MM.1S (cell line): ENCODE results near the gene TRAPPC1.

ENCODE experiments used
- DNase-seq: peaks from one replicate; pipeline ENCODE4 v3.0.0-alpha.2; 2015
- H2AFZ ChIP-seq: fragments of 300-600 bp; sonication (generic); 2 replicates; pipeline ENCODE4 v1.6.0; 2016; ENCODE audit warnings: antibody characterized with exemption, low read length
- H3F3A ChIP-seq: fragments of 300-600 bp; sonication (generic); 2 replicates; pipeline ENCODE4 v1.6.1; 2016; ENCODE audit warnings: mild to moderate bottlenecking, antibody characterized with exemption, low read length, moderate library complexity, mixed read lengths; ENCODE audit not compliant: insufficient read depth
- H3K27ac ChIP-seq: fragments of 300-600 bp; sonication (generic); 2 replicates; pipeline ENCODE4 v1.5.1; 2016; ENCODE audit warnings: mild to moderate bottlenecking, low read length
- H3K27me3 ChIP-seq: fragments of 300-600 bp; sonication (generic); replicated peaks from 2 replicates; pipeline ENCODE4 v1.6.0; 2016; ENCODE audit warnings: low read length; ENCODE audit not compliant: insufficient read depth
- H3K36me3 ChIP-seq: fragments of 300-600 bp; sonication (generic); replicated peaks from 2 replicates; pipeline ENCODE4 v1.6.1; 2016; ENCODE audit warnings: mild to moderate bottlenecking, low read length, mixed read lengths; ENCODE audit not compliant: insufficient read depth
- H3K4me1 ChIP-seq: fragments of 300-600 bp; sonication (generic); 2 replicates; pipeline ENCODE4 v1.6.1; 2016; ENCODE audit warnings: low read length, mixed read lengths
- H3K4me2 ChIP-seq: fragments of 300-600 bp; sonication (generic); 2 replicates; pipeline ENCODE4 v1.6.0; 2016; ENCODE audit warnings: low read depth, low read length
- H3K4me3 ChIP-seq: fragments of 300-600 bp; sonication (generic); 2 replicates; pipeline ENCODE4 v1.5.1; 2016; ENCODE audit warnings: low read length, mixed read lengths
- H3K79me2 ChIP-seq: fragments of 300-600 bp; sonication (generic); 2 replicates; pipeline ENCODE4 v1.6.1; 2016; ENCODE audit warnings: mixed run types, low read length, mixed read lengths
- H3K9ac ChIP-seq: fragments of 300-600 bp; sonication (generic); 2 replicates; pipeline ENCODE4 v1.6.1; 2016; ENCODE audit warnings: low read length, mixed read lengths
- H3K9me2 ChIP-seq: fragments of 300-600 bp; sonication (generic); replicated peaks from 2 replicates; pipeline ENCODE4 v1.6.1; 2016; ENCODE audit warnings: mild to moderate bottlenecking, low read length, mixed read lengths; ENCODE audit not compliant: insufficient read depth
- H3K9me3 ChIP-seq: fragments of 300-600 bp; sonication (generic); replicated peaks from 2 replicates; pipeline ENCODE4 v1.6.1; 2016; ENCODE audit warnings: mild to moderate bottlenecking, low read length, mixed read lengths; ENCODE audit not compliant: insufficient read depth
- H4K20me1 ChIP-seq: fragments of 300-600 bp; sonication (generic); 2 replicates; pipeline ENCODE4 v1.6.1; 2016; ENCODE audit warnings: mild to moderate bottlenecking, low read length, moderate library complexity, mixed read lengths; ENCODE audit not compliant: insufficient read depth
- CTCF ChIP-seq: fragments of 300-600 bp; sonication (generic); IDR thresholded peaks from 2 replicates; pipeline ENCODE4 v1.5.1; 2016; ENCODE audit warnings: antibody characterized with exemption, low read length, mixed read lengths
- EZH2 ChIP-seq: fragments of 300-600 bp; sonication (generic); optimal IDR thresholded peaks from 2 replicates; pipeline ENCODE3; 2017; ENCODE audit warnings: low read depth, mild to moderate bottlenecking, antibody characterized with exemption, low read length, mixed read lengths
- EZH2phosphoT487 ChIP-seq: fragments of 300-600 bp; sonication (generic); IDR thresholded peaks from 2 replicates; pipeline ENCODE4 v1.6.1; 2018; ENCODE audit warnings: antibody characterized with exemption, low read length

Gene TRAPPC1

GRCh38 chr17:7887482-7888183 is 44.1 kb downstream of the TRAPPC1 start:
- Histone ChIP-seq H3K4me2 (peak overlapping the region; percentile 94), H2AFZ (peak overlapping the region; percentile 73), H3K27me3 (peaks cover 74% of the 10 kb centered on the region), H3K79me2 (no peaks in the 10 kb centered on the region), H3K9me3 (no peaks in the 10 kb centered on the region), H3K4me1 (peaks cover 16% of the 10 kb centered on the region), H3K9ac (no peak overlapping the region), H4K20me1 (no peaks in the 10 kb centered on the region), H3K27ac (no peak overlapping the region), H3F3A (peaks cover 4% of the 10 kb centered on the region; the same call in 1 of the 2 replicates), H3K4me3 (peak overlapping the region; percentile 68), H3K36me3 (no peaks in the 10 kb centered on the region), H3K9me2 (no peaks in the 10 kb centered on the region)
- DNase-seq, result peak; percentile 25
- TF ChIP-seq CTCF (no peak), EZH2 (no peak), EZH2phosphoT487 (no peak)

- Histone ChIP-seq H3K9ac (no peak overlapping the region; the same call in 1 of the 2 replicates), H3K79me2 (no peaks in the 10 kb centered on the region), H2AFZ (peak overlapping the region; percentile 73; the same call in 1 of the 2 replicates), H3K4me2 (peak overlapping the region; percentile 94), H3K27ac (no peak overlapping the region), H3K9me2 (no peaks in the 10 kb centered on the region), H4K20me1 (no peaks in the 10 kb centered on the region), H3K36me3 (no peaks in the 10 kb centered on the region), H3K27me3 (peaks cover 76% of the 10 kb centered on the region), H3K9me3 (no peaks in the 10 kb centered on the region), H3K4me3 (peak overlapping the region; percentile 68), H3F3A (peaks cover 4% of the 10 kb centered on the region; the same call in 1 of the 2 replicates), H3K4me1 (peaks cover 16% of the 10 kb centered on the region)
- no peak for TF ChIP-seq EZH2
- TF ChIP-seq CTCF, result no peak
- TF ChIP-seq EZH2phosphoT487, result no peak
- DNase-seq, result no peak
Measured at GRCh38 chr17:7887038-7887481, 44.7 kb downstream of the TRAPPC1 start.

- peaks cover 16% of the 10 kb centered on the region for H3K4me1 ChIP-seq
- H3K9ac ChIP-seq, result peak overlapping the region; percentile 27; the same call in 1 of the 2 replicates
- H3K9me2 ChIP-seq, result no peaks in the 10 kb centered on the region
- no peak for DNase-seq
- H3K36me3 ChIP-seq, result no peaks in the 10 kb centered on the region
- H3K4me3 ChIP-seq, result peak overlapping the region; percentile 68
- no peaks in the 10 kb centered on the region for H3K9me3 ChIP-seq
- H3K79me2 ChIP-seq, result no peaks in the 10 kb centered on the region
- H4K20me1 ChIP-seq, result no peaks in the 10 kb centered on the region
- H3K27ac ChIP-seq, result no peak overlapping the region
- H2AFZ ChIP-seq, result peak overlapping the region; percentile 66
- peaks cover 76% of the 10 kb centered on the region for H3K27me3 ChIP-seq
- peak overlapping the region; percentile 94 for H3K4me2 ChIP-seq
- H3F3A ChIP-seq, result peaks cover 4% of the 10 kb centered on the region; the same call in 1 of the 2 replicates
- TF ChIP-seq EZH2 (peak; percentile 79), EZH2phosphoT487 (no peak)
Measured at GRCh38 chr17:7886227-7887037, 45.3 kb downstream of the TRAPPC1 start.
